ENCODE data around the gene MUTYH.
A peak's percentile ranks its signal among the peaks of the same experiment; 100 is the strongest.
"Not testable (repeated sequence)": the region's sequence is repeated elsewhere in the genome, so short reads cannot be mapped to it uniquely, and the experiment has no call there.

The MUTYH gene

GRCh38 chr1:45317166-45317565 is 23.1 kb downstream of the MUTYH start:
- DNase-seq, result no peak

- DNase-seq, result no peak
Observed at GRCh38 chr1:45314266-45314665, 26.0 kb downstream of the MUTYH start.

GRCh38 chr1:45306905-45307304 is 33.3 kb downstream of the MUTYH start:
- no peak for DNase-seq

GRCh38 chr1:45306319-45306718 is 33.9 kb downstream of the MUTYH start:
- DNase-seq, result no peak

GRCh38 chr1:45305231-45305630 is 35.0 kb downstream of the MUTYH start:
- no peak for DNase-seq

- DNase-seq, result peak; percentile 17
Observed at GRCh38 chr1:45304311-45305081, 35.7 kb downstream of the MUTYH start.

GRCh38 chr1:45303520-45304310 is 36.5 kb downstream of the MUTYH start:
- peak; percentile 79 for DNase-seq

- DNase-seq, result no peak
Observed at GRCh38 chr1:45302505-45303150, 37.6 kb downstream of the MUTYH start.

- DNase-seq, result no peak
Observed at GRCh38 chr1:45300669-45300997, 39.6 kb downstream of the MUTYH start.

GRCh38 chr1:45299981-45300668 is 40.1 kb downstream of the MUTYH start:
- DNase-seq, result peak; percentile 42

- no peak for DNase-seq
Observed at GRCh38 chr1:45299296-45299695, 40.9 kb downstream of the MUTYH start.

- DNase-seq, result no peak
Observed at GRCh38 chr1:45297666-45298356, 42.4 kb downstream of the MUTYH start.

- DNase-seq, result no peak
Observed at GRCh38 chr1:45291716-45292115, 48.5 kb downstream of the MUTYH start.

GRCh38 chr1:45291002-45291401 is 49.2 kb downstream of the MUTYH start:
- DNase-seq, result not testable (repeated sequence)

GRCh38 chr1:45286521-45286920 is 53.7 kb downstream of the MUTYH start:
- DNase-seq, result not testable (repeated sequence)

GRCh38 chr1:45284858-45285257 is 55.4 kb downstream of the MUTYH start:
- DNase-seq, result not testable (repeated sequence)

- no peak for DNase-seq
Observed at GRCh38 chr1:45282351-45282750, 57.9 kb downstream of the MUTYH start.
